BE2C (cell line): ENCODE data around the gene USB1.
A peak's percentile ranks its signal among the peaks of the same experiment; 100 is the strongest.

Source experiments
- DNase-seq: peaks from one replicate; pipeline ENCODE4 v3.0.0-alpha.2; 2020
- H3K27me3 ChIP-seq: fragments of 250-450 bp; sonication (Bioruptor Pico); 2 replicates; pipeline ENCODE4 v1.5.1; 2020; ENCODE audit warnings: mild to moderate bottlenecking
- H3K36me3 ChIP-seq: fragments of 250-450 bp; sonication (Bioruptor Pico); 2 replicates; pipeline ENCODE4 v1.5.1; 2020; ENCODE audit warnings: mild to moderate bottlenecking
- H3K4me1 ChIP-seq: fragments of 250-450 bp; sonication (Bioruptor Pico); 2 replicates; pipeline ENCODE4 v1.5.1; 2020
- H3K4me3 ChIP-seq: 2 replicates; pipeline ENCODE4 v1.5.1; 2011; ENCODE audit warnings: low read depth, low read length
- H3K9me3 ChIP-seq: fragments of 250-450 bp; sonication (Bioruptor Pico); 2 replicates; pipeline ENCODE4 v1.5.1; 2020
- TF ChIP-seq, protein P1 (sequence below): IDR thresholded peaks from 2 replicates; pipeline ENCODE4 v1.5.1; 2012; ENCODE audit warnings: mild to moderate bottlenecking, low read depth, low read length

USB1 gene

DNA sequence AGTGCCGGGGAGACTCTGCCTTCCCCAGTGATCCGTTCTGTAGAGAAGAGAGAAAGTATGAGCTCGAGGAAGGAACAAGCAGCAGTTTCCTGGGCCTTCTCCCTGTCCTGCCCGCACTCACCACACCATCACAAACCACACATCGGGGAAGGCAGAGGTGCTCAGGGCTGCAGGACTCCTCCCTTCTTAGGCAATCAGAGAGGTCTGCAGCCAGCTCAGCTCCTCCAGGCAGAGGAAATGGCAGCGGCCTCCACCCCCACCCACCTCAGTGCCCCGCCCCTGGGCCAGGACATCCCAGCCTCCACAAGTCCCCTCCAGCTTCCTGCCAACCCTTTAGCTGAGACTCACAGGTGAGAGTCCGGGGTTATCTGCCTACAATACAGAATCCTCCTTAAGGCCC is 2.7 kb upstream of the USB1 start:
- no peaks in the 10 kb centered on the region for H3K9me3 ChIP-seq
- TF ChIP-seq, protein P1, sequence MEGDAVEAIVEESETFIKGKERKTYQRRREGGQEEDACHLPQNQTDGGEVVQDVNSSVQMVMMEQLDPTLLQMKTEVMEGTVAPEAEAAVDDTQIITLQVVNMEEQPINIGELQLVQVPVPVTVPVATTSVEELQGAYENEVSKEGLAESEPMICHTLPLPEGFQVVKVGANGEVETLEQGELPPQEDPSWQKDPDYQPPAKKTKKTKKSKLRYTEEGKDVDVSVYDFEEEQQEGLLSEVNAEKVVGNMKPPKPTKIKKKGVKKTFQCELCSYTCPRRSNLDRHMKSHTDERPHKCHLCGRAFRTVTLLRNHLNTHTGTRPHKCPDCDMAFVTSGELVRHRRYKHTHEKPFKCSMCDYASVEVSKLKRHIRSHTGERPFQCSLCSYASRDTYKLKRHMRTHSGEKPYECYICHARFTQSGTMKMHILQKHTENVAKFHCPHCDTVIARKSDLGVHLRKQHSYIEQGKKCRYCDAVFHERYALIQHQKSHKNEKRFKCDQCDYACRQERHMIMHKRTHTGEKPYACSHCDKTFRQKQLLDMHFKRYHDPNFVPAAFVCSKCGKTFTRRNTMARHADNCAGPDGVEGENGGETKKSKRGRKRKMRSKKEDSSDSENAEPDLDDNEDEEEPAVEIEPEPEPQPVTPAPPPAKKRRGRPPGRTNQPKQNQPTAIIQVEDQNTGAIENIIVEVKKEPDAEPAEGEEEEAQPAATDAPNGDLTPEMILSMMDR: no peak
- H3K4me3 ChIP-seq: no peak overlapping the region
- no peaks in the 10 kb centered on the region for H3K27me3 ChIP-seq
- DNase-seq: peak; percentile 6
- H3K4me1 ChIP-seq: no peaks in the 10 kb centered on the region
- H3K36me3 ChIP-seq: 0 out of 2 replicates have a peak, but pooled peaks cover 3% of the 10 kb centered on the region

DNA sequence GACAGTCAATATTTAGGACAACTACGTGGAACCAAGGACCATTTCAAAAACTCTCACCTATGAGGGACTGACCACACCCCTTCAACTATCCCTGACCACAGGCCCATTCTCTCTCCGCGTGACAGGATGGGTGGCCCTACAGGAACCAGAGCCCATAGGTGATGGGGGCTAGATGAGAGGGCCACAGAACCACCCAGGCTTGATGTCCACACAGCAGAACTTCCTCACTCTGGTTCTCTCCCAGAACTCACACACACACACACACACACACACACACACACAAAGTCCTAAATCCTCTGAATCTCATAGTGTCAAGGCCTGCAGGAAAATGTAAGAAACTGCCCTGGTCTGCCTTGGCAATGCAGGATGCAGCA is 2.2 kb upstream of the USB1 start:
- no peaks in the 10 kb centered on the region for H3K4me1 ChIP-seq
- no peaks in the 10 kb centered on the region for H3K9me3 ChIP-seq
- no peak overlapping the region for H3K4me3 ChIP-seq
- TF ChIP-seq, protein P1: no peak
- H3K36me3 ChIP-seq: 0 out of 2 replicates have a peak, but pooled peaks cover 3% of the 10 kb centered on the region
- no peaks in the 10 kb centered on the region for H3K27me3 ChIP-seq
- DNase-seq: no peak

- Histone ChIP-seq H3K9me3 (no peaks in the 10 kb centered on the region), H3K4me3 (peak overlapping the region; percentile 65), H3K36me3 (0 out of 2 replicates have a peak, but pooled peaks cover 3% of the 10 kb centered on the region), H3K27me3 (no peaks in the 10 kb centered on the region), H3K4me1 (no peaks in the 10 kb centered on the region)
- no peak for DNase-seq
- TF ChIP-seq, protein P1: peak; percentile 25
These were observed 1.7 kb upstream of the USB1 start for GRCh38 chr16:57999366-57999970.

DNA sequence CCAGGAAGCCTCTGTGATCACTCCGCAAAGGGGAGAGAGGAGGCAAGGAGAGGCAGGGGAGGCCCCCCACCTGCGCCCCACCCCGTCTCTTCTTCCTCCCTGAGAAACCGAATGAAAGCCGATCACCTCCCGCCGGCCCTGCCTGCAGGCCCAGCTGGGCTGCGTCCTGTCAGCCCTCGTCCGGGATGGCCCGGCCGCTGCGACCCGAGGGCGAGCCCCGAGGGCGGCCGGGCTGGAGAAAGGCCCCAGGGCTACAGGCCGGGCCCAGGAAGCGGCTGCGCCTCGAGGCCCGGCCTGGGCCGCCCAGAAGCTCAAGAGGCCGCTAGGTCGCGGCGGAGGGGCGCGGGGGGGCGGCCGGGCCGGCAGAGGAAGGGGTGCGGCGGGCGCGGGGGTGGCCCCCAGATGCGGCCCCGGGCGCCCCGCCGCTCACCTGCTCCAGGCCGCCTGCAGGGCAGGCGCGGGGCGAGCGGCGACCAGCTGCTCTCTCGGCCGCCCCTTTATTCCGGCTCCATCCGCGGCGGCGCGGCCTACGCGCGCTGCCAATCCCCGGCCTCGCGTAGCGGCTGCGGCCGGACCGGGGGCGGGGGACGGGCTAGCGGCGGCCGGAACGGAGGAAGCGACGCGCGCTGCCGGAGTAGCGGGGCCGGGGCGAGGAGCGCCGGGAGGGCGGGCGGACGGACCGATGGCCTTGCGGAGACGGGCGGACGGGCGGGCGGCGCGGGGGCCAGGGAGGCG is 1.1 kb upstream of the USB1 start, which contains the start of gene ZNF319:
Gene ZNF319 (minus strand): TSS at position 702 of the 735 bp plus-strand sequence. CDS start 2,407 bp downstream, outside the sequence.
- TF ChIP-seq, protein P1: no peak
- H3K27me3 ChIP-seq: no peaks in the 10 kb centered on the region
- peak within 1 kb of the TSS; percentile 75 for H3K4me3 ChIP-seq
- H3K9me3 ChIP-seq: no peaks in the 10 kb centered on the region
- no peak for DNase-seq
- H3K36me3 ChIP-seq: 0 out of 2 replicates have a peak, but pooled peaks cover 3% of the 10 kb centered on the region
- no peaks in the 10 kb centered on the region; the same call in 1 of the 2 replicates for H3K4me1 ChIP-seq

- Histone ChIP-seq H3K27me3 (no peaks in the 10 kb centered on the region), H3K36me3 (0 out of 2 replicates have a peak, but pooled peaks cover 3% of the 10 kb centered on the region), H3K4me3 (peak overlapping the region; percentile 75), H3K9me3 (no peaks in the 10 kb centered on the region), H3K4me1 (no peaks in the 10 kb centered on the region; the same call in 1 of the 2 replicates)
- TF ChIP-seq, protein P1: no peak
- no peak for DNase-seq
These were observed 691 bp downstream of the USB1 start for GRCh38 chr16:58001781-58002415.
